Caco-2 (cell line): Measurements from ENCODE around the gene ADRA2B. TPM values are rescaled to one million over a fixed set of nuclear protein-coding genes. Genes with fewer than 3 reads are reported as not detected.

ENCODE experiments used
- BruUV-seq: library from RNA; stranded (reverse); fragments of 400-500 nt; replicated peaks from 2 replicates; lab custom pipeline; 2021; lab: Mats Ljungman, UMichigan
- CTCF ChIA-PET: fragments of 300-600 bp; sonication (Branson Sonifier 250); formaldehyde crosslinking; loops from one replicate; lab custom pipeline; 2022; ENCODE audit warnings: antibody characterized with exemption; lab: Charles Lee
- POLR2A ChIA-PET: fragments of 300-600 bp; sonication (Branson Sonifier 250); formaldehyde crosslinking; loops from one replicate; lab custom pipeline; 2022; ENCODE audit warnings: antibody characterized with exemption; lab: Charles Lee
- DNase-seq, 2 experiments: peaks; one replicate each; pipeline versions ENCODE4 v3.0.0 to v3.0.0-alpha.2; 2020 to 2022
- H3K27me3 ChIP-seq: replicated peaks from 2 replicates; pipeline ENCODE4 v1.6.0; 2011; ENCODE audit warnings: low read length; ENCODE audit not compliant: control insufficient read depth, insufficient read depth
- H3K36me3 ChIP-seq: 2 replicates; pipeline ENCODE4 v1.5.1; 2011; ENCODE audit warnings: low read length; ENCODE audit not compliant: control insufficient read depth, insufficient read depth
- H3K4me1 ChIP-seq: fragments of 250-450 bp; sonication (Bioruptor Pico); 2 replicates; pipeline ENCODE4 v1.5.1; 2020; ENCODE audit warnings: mild to moderate bottlenecking
- H3K4me3 ChIP-seq: 2 replicates; pipeline ENCODE4 v1.5.1; 2011; ENCODE audit warnings: low read depth, mild to moderate bottlenecking, control low read depth, low read length
- H3K9me3 ChIP-seq: fragments of 250-450 bp; sonication (Bioruptor Pico); 2 replicates; pipeline ENCODE4 v1.5.1; 2020; ENCODE audit warnings: mild to moderate bottlenecking, moderate library complexity
- H3K27ac Mint-ChIP-seq: one replicate; pipeline ENCODE4 v1.8.0; 2022; ENCODE audit warnings: mixed read lengths; ENCODE audit not compliant: unreplicated experiment
- H3K27me3 Mint-ChIP-seq: one replicate; pipeline ENCODE4 v1.8.0; 2022; ENCODE audit warnings: mixed read lengths; ENCODE audit not compliant: insufficient read depth, unreplicated experiment
- H3K36me3 Mint-ChIP-seq: one replicate; pipeline ENCODE4 v1.8.0; 2022; ENCODE audit warnings: mild to moderate bottlenecking, mixed read lengths; ENCODE audit not compliant: insufficient read depth, unreplicated experiment
- H3K4me1 Mint-ChIP-seq: one replicate; pipeline ENCODE4 v1.8.0; 2022; ENCODE audit warnings: low read depth, mixed read lengths; ENCODE audit not compliant: unreplicated experiment
- H3K4me3 Mint-ChIP-seq: one replicate; pipeline ENCODE4 v1.8.0; 2022; ENCODE audit warnings: mild to moderate bottlenecking, moderate library complexity, mixed read lengths; ENCODE audit not compliant: unreplicated experiment
- H3K9me3 Mint-ChIP-seq: one replicate; pipeline ENCODE4 v1.8.0; 2022; ENCODE audit warnings: mixed read lengths; ENCODE audit not compliant: unreplicated experiment
- CTCF ChIP-seq, 2 experiments: fragments of 200-600 bp in 1 of 2; IDR thresholded peaks; 1 replicate in 1 of 2; 2 replicates in 1 of 2; pipeline versions ENCODE4 v1.5.1 to v1.8.0; 2011 to 2022; ENCODE audit warnings: antibody characterized with exemption in 1 of 2, control low read depth in 1 of 2, inconsistent platforms in 1 of 2, low read depth in 1 of 2, low read length in 1 of 2, mild to moderate bottlenecking in 1 of 2, moderate library complexity in 1 of 2; ENCODE audit not compliant: insufficient read depth in 1 of 2, severe bottlenecking in 1 of 2, unreplicated experiment in 1 of 2
- intact Hi-C: fragments of 100-400 bp; cut with micrococcal nuclease; formaldehyde crosslinking; loops from one replicate; pipeline ENCODE4 v1.10.0; 2022; ENCODE audit not compliant: unreplicated experiment
- total RNA-seq: library from RNA; stranded (reverse); gene quantifications from 2 replicates; pipeline ENCODE4 v1.2.3, GENCODE V29; 2022

ADRA2B gene
- total RNA-seq, 1 experiment from 2014 or later = 0.20 TPM

GRCh38 chr2:96144481-96145035 is 28.2 kb upstream of the ADRA2B start:
- Mint-ChIP-seq H3K27ac (peak overlapping the region; percentile 94), H3K27me3 (no peaks in the 10 kb centered on the region), H3K4me1 (no peaks in the 10 kb centered on the region), H3K36me3 (peaks cover 16% of the 10 kb centered on the region), H3K9me3 (no peaks in the 10 kb centered on the region), H3K4me3 (peak overlapping the region; percentile 98)
- Histone ChIP-seq H3K27me3 (no peaks in the 10 kb centered on the region), H3K9me3 (no peaks in the 10 kb centered on the region), H3K36me3 (peaks cover 2% of the 10 kb centered on the region; the same call in 1 of the 2 replicates), H3K4me1 (peaks cover 14% of the 10 kb centered on the region), H3K4me3 (peak overlapping the region; percentile 70)
- DNase-seq = peak; percentile 46 to 57
- no peak for TF ChIP-seq CTCF (IDR thresholded peaks at IDR 0.05; ENCODE audit: insufficient read depth in 1 of 2, low read depth in 1 of 2, low read length in 1 of 2, severe bottlenecking in 1 of 2, unreplicated experiment in 1 of 2)
- CTCF ChIA-PET = interaction anchor here (1.0 to 1.6 kb wide), 3 partner anchors 28 to 64 kb away, joined by 3 to 6 read pairs (median 3); partner anchors contain the start of genes ADRA2B and STARD7
- POLR2A ChIA-PET = no interaction called here
- intact Hi-C loops = loop anchor here (2.0 to 5.0 kb wide), 2 partner anchors 43 to 64 kb away; partner anchors contain the start of gene STARD7
- BruUV-seq = no TSS peak

GRCh38 chr2:96143848-96144480 is 27.6 kb upstream of the ADRA2B start:
- Histone ChIP-seq H3K27me3 (no peaks in the 10 kb centered on the region), H3K36me3 (peaks cover 2% of the 10 kb centered on the region; the same call in 1 of the 2 replicates), H3K9me3 (no peaks in the 10 kb centered on the region), H3K4me3 (peak overlapping the region; percentile 70), H3K4me1 (peaks cover 14% of the 10 kb centered on the region)
- H3K27ac Mint-ChIP-seq = peak overlapping the region; percentile 94
- ChIA-PET POLR2A (no interaction called here), CTCF (interaction anchor here (0.7 to 1.6 kb wide), 4 partner anchors 27 to 151 kb away, joined by 3 to 6 read pairs (median 4); partner anchors contain the start of genes ADRA2B and STARD7)
- peaks cover 16% of the 10 kb centered on the region for H3K36me3 Mint-ChIP-seq
- no TSS peak for BruUV-seq
- peak; percentile 71 to 78 for DNase-seq
- peak; percentile 56 to 68 for TF ChIP-seq CTCF (IDR thresholded peaks at IDR 0.05; ENCODE audit: insufficient read depth in 1 of 2, low read depth in 1 of 2, low read length in 1 of 2, severe bottlenecking in 1 of 2, unreplicated experiment in 1 of 2)
- no peaks in the 10 kb centered on the region for H3K4me1 Mint-ChIP-seq
- intact Hi-C loops = loop anchor here (2.0 kb wide), 1 partner anchor 65 kb away; the partner anchor contains the start of gene STARD7
- no peaks in the 10 kb centered on the region for H3K27me3 Mint-ChIP-seq
- no peaks in the 10 kb centered on the region for H3K9me3 Mint-ChIP-seq
- peak overlapping the region; percentile 98 for H3K4me3 Mint-ChIP-seq

GRCh38 chr2:96143231-96143847 is 27.0 kb upstream of the ADRA2B start:
- Histone ChIP-seq H3K4me1 (peaks cover 18% of the 10 kb centered on the region), H3K4me3 (no peak overlapping the region), H3K36me3 (peaks cover 2% of the 10 kb centered on the region; the same call in 1 of the 2 replicates), H3K9me3 (no peaks in the 10 kb centered on the region), H3K27me3 (no peaks in the 10 kb centered on the region)
- Mint-ChIP-seq H3K27ac (no peak overlapping the region), H3K9me3 (no peaks in the 10 kb centered on the region), H3K27me3 (no peaks in the 10 kb centered on the region), H3K4me1 (peaks cover 1% of the 10 kb centered on the region), H3K4me3 (peak overlapping the region; percentile 98), H3K36me3 (peaks cover 22% of the 10 kb centered on the region)
- TF ChIP-seq CTCF (IDR thresholded peaks at IDR 0.05; ENCODE audit: insufficient read depth in 1 of 2, low read depth in 1 of 2, low read length in 1 of 2, severe bottlenecking in 1 of 2, unreplicated experiment in 1 of 2) = no peak
- CTCF ChIA-PET = interaction anchor here (0.7 to 1.3 kb wide), 3 partner anchors 31 to 151 kb away, joined by 3 to 5 read pairs (median 4); no protein-coding TSS in a partner anchor
- POLR2A ChIA-PET = interaction anchor here (1.1 kb wide), 1 partner anchor 65 kb away, joined by 3 read pairs; the partner anchor contains the start of gene STARD7
- BruUV-seq = TSS peak; percentile 51
- intact Hi-C loops = no loop called here
- DNase-seq = no peak
